Measurements from ENCODE around the gene IL17C. TPM values are rescaled to one million over a fixed set of nuclear protein-coding genes. Genes with fewer than 3 reads are reported as not detected.

The IL17C gene
- total RNA-seq, 2 experiments from 2014 or later: 0.86 TPM; not detected in 1

DNA sequence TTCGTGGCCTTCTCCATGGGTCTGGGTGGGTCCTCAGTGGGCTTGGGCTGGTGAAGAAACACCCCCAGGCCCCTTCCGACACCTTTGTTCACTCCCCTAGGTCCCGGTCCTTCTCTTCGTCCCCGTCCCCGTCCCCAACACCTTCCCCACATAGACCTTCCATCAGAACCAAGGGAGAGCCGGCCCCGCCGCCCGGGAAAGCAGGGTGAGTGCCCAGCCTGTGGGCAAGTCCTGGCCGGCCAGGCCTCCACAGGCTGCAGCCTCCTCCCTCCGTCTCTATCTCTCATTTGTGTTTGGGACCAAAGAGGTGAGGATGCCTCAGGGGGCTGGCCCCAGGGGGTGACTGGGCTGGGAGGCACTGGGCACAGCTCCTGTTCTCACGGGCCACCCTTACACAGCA is 14.5 kb upstream of the IL17C start:
- Histone ChIP-seq H4K20me1 (ENCODE audit: insufficient read depth, low read length) (no peaks in the 10 kb centered on the region), H2AFZ (ENCODE audit: low read length) (no peak overlapping the region), H3K4me1 (ENCODE audit: insufficient read depth, low read length, poor library complexity, severe bottlenecking) (no peaks in the 10 kb centered on the region), H3K9me2 (ENCODE audit: insufficient read depth, low read length) (no peaks in the 10 kb centered on the region), H3K9me3 (ENCODE audit: low read length) (no peaks in the 10 kb centered on the region), H3K27ac (ENCODE audit: low read depth, low read length, poor library complexity, severe bottlenecking) (no peak overlapping the region), H3K4me2 (ENCODE audit: low read length) (no peak overlapping the region), H3K4me3 (ENCODE audit: low read depth, low read length, poor library complexity, severe bottlenecking) (no peak overlapping the region), H3K36me3 (ENCODE audit: insufficient read depth, low read length) (peaks cover 80% of the 10 kb centered on the region), H3K79me2 (ENCODE audit: insufficient read depth, low read depth, low read length) (no peaks in the 10 kb centered on the region)
- intact Hi-C loops (cut with micrococcal nuclease; ENCODE audit: unreplicated experiment): no loop called here
- no peak for DNase-seq (ENCODE audit: low spot score)
- BruUV-seq (replicated peaks): no TSS peak
- TF ChIP-seq EZH2phosphoT487 (IDR thresholded peaks at IDR 0.05; ENCODE audit: borderline replicate concordance, low read depth, low read length): no peak
- TF ChIP-seq, protein P1, sequence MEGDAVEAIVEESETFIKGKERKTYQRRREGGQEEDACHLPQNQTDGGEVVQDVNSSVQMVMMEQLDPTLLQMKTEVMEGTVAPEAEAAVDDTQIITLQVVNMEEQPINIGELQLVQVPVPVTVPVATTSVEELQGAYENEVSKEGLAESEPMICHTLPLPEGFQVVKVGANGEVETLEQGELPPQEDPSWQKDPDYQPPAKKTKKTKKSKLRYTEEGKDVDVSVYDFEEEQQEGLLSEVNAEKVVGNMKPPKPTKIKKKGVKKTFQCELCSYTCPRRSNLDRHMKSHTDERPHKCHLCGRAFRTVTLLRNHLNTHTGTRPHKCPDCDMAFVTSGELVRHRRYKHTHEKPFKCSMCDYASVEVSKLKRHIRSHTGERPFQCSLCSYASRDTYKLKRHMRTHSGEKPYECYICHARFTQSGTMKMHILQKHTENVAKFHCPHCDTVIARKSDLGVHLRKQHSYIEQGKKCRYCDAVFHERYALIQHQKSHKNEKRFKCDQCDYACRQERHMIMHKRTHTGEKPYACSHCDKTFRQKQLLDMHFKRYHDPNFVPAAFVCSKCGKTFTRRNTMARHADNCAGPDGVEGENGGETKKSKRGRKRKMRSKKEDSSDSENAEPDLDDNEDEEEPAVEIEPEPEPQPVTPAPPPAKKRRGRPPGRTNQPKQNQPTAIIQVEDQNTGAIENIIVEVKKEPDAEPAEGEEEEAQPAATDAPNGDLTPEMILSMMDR (conservative IDR thresholded peaks at IDR 0.05; ENCODE audit: low read length): no peak
- CTCF ChIA-PET (ENCODE audit: unreplicated experiment): no interaction called here
- POLR2A ChIA-PET: no interaction called here

DNA sequence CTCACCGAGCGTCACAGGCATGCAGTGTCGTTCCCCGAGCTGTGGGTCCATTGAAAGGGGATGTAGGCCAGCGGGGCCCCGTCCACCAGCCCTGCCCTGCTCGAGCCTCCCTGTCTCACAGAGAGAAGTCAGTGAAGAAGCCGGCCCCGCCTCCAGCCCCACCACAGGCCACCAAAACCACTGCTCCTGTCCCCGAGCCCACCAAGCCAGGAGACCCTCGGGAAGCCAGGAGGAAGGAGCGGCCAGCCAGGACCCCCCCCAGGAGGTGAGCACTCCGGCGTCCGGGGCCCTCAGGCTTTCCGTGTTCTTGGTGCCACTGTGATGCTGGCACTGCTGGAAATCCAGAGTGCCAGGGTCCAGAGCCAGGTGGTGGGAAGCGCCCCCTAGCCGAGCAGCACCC is 13.9 kb upstream of the IL17C start:
- no peaks in the 10 kb centered on the region for H3K4me1 ChIP-seq (ENCODE audit: insufficient read depth, low read length, poor library complexity, severe bottlenecking)
- H3K4me3 ChIP-seq (ENCODE audit: low read depth, low read length, poor library complexity, severe bottlenecking): no peak overlapping the region
- H3K9me3 ChIP-seq (ENCODE audit: low read length): no peaks in the 10 kb centered on the region
- H3K79me2 ChIP-seq (ENCODE audit: insufficient read depth, low read depth, low read length): no peaks in the 10 kb centered on the region
- no peaks in the 10 kb centered on the region for H4K20me1 ChIP-seq (ENCODE audit: insufficient read depth, low read length)
- POLR2A ChIA-PET: no interaction called here
- H3K4me2 ChIP-seq (ENCODE audit: low read length): no peak overlapping the region
- intact Hi-C loops (cut with micrococcal nuclease; ENCODE audit: unreplicated experiment): no loop called here
- no TSS peak for BruUV-seq (replicated peaks)
- TF ChIP-seq, protein P1 (conservative IDR thresholded peaks at IDR 0.05; ENCODE audit: low read length): no peak
- TF ChIP-seq EZH2phosphoT487 (IDR thresholded peaks at IDR 0.05; ENCODE audit: borderline replicate concordance, low read depth, low read length): no peak
- H2AFZ ChIP-seq (ENCODE audit: low read length): no peak overlapping the region
- no peak for DNase-seq (ENCODE audit: low spot score)
- no peaks in the 10 kb centered on the region for H3K9me2 ChIP-seq (ENCODE audit: insufficient read depth, low read length)
- peaks cover 77% of the 10 kb centered on the region for H3K36me3 ChIP-seq (ENCODE audit: insufficient read depth, low read length)
- CTCF ChIA-PET (ENCODE audit: unreplicated experiment): no interaction called here
- H3K27ac ChIP-seq (ENCODE audit: low read depth, low read length, poor library complexity, severe bottlenecking): no peak overlapping the region

DNA sequence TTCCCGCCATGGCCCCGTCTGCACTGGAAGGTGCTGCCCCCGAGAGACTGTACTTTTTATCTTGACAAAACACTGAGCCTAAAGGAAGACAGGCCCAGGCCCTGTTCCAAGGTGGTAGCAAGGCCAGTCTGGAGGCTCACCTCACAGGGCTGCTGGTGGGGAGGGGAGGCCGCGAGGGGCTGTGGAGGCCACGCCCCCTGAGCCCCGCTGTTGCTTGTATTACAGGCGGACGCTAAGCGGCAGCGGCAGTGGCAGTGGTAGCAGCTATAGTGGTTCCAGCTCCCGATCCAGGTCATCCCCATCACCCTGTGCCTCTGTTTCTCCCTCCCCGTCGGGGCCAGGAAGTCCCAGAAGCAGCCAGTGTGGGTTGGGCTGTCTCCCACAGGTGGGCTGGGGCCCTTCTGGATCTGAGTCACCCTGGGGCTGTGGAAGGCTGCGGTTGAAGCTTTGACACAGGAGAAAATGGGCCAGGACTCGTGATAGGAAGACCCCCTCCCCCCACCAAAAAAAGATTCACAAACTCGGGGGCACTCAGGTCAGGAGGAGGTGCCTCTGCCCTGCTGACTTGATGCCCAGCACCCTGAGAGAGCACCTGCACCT is 13.3 kb upstream of the IL17C start:
- no peak overlapping the region for H3K4me2 ChIP-seq (ENCODE audit: low read length)
- no peaks in the 10 kb centered on the region for H3K4me1 ChIP-seq (ENCODE audit: insufficient read depth, low read length, poor library complexity, severe bottlenecking)
- no TSS peak for BruUV-seq (replicated peaks)
- H4K20me1 ChIP-seq (ENCODE audit: insufficient read depth, low read length): no peaks in the 10 kb centered on the region
- no peak for DNase-seq (ENCODE audit: low spot score)
- no peak overlapping the region for H3K27ac ChIP-seq (ENCODE audit: low read depth, low read length, poor library complexity, severe bottlenecking)
- TF ChIP-seq, protein P1 (conservative IDR thresholded peaks at IDR 0.05; ENCODE audit: low read length): no peak
- TF ChIP-seq EZH2phosphoT487 (IDR thresholded peaks at IDR 0.05; ENCODE audit: borderline replicate concordance, low read depth, low read length): no peak
- intact Hi-C loops (cut with micrococcal nuclease; ENCODE audit: unreplicated experiment): no loop called here
- H3K4me3 ChIP-seq (ENCODE audit: low read depth, low read length, poor library complexity, severe bottlenecking): no peak overlapping the region
- H3K9me2 ChIP-seq (ENCODE audit: insufficient read depth, low read length): no peaks in the 10 kb centered on the region
- H3K79me2 ChIP-seq (ENCODE audit: insufficient read depth, low read depth, low read length): no peaks in the 10 kb centered on the region
- ChIA-PET CTCF (ENCODE audit: unreplicated experiment) (no interaction called here), POLR2A (no interaction called here)
- H2AFZ ChIP-seq (ENCODE audit: low read length): no peak overlapping the region
- H3K9me3 ChIP-seq (ENCODE audit: low read length): no peaks in the 10 kb centered on the region
- peaks cover 77% of the 10 kb centered on the region for H3K36me3 ChIP-seq (ENCODE audit: insufficient read depth, low read length)
